ENCODE measurements around the gene SH3PXD2A.

DNA sequence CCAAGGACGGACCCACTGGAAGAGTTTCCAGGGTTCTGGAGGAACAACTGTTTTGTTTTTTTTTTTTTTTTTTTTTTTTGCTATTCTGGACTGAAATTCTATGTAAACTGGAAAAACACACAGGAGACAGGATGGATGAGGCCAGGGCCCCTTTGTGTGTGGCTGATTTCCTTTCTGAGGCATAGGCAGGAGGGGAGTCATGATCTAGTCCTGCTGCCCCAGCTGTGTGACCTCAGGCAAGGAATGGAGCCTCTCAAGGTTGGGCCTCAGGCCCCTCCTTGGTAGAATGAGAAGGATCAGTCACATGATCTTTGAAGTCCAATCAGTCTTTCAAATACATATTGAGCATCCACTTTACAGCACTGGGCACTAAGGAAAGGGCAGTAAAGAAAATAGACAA is 87.6 kb downstream of the SH3PXD2A start:
- TF ChIP-seq, protein P1, sequence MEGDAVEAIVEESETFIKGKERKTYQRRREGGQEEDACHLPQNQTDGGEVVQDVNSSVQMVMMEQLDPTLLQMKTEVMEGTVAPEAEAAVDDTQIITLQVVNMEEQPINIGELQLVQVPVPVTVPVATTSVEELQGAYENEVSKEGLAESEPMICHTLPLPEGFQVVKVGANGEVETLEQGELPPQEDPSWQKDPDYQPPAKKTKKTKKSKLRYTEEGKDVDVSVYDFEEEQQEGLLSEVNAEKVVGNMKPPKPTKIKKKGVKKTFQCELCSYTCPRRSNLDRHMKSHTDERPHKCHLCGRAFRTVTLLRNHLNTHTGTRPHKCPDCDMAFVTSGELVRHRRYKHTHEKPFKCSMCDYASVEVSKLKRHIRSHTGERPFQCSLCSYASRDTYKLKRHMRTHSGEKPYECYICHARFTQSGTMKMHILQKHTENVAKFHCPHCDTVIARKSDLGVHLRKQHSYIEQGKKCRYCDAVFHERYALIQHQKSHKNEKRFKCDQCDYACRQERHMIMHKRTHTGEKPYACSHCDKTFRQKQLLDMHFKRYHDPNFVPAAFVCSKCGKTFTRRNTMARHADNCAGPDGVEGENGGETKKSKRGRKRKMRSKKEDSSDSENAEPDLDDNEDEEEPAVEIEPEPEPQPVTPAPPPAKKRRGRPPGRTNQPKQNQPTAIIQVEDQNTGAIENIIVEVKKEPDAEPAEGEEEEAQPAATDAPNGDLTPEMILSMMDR (IDR thresholded peaks at IDR 0.05): no peak
- no peak for TF ChIP-seq POLR2A (IDR thresholded peaks at IDR 0.05)
- TF ChIP-seq POLR2AphosphoS5 (IDR thresholded peaks at IDR 0.05): no peak

All from sigmoid colon (tissue), 4 donors.